Jurkat, Clone E6-1 (cell line): ENCODE results near the gene EPHA4.

Source experiments
- DNase-seq: peaks from one replicate; pipeline ENCODE4 v3.0.0-alpha.2; 2011; ENCODE audit warnings: low read depth, low spot score
- H3K4me3 ChIP-seq: 2 replicates; pipeline ENCODE4 v1.5.1; 2011; ENCODE audit warnings: mild to moderate bottlenecking, low read length, control low read depth, moderate library complexity

EPHA4 gene

DNA sequence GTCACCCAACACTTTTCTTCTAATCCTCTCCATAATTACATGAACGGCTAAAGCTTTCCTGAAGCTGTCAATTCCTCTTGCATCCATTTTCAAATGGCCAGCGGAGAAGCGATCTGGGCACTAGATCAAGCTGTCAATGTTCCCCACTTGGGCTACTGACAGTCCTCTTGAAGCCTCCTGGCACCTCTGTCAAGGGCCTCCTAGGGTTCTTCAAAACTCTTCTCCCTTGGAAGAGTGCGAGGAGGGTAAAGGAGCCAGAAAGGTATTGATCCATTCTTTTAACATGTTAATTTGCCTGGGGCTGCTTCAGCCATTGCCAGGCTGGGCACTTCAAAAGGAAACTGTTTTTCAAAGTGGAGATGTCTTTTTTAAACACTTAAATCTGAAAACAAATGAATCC is 19.8 kb downstream of the EPHA4 start:
- no peak overlapping the region for H3K4me3 ChIP-seq
- no peak for DNase-seq

DNA sequence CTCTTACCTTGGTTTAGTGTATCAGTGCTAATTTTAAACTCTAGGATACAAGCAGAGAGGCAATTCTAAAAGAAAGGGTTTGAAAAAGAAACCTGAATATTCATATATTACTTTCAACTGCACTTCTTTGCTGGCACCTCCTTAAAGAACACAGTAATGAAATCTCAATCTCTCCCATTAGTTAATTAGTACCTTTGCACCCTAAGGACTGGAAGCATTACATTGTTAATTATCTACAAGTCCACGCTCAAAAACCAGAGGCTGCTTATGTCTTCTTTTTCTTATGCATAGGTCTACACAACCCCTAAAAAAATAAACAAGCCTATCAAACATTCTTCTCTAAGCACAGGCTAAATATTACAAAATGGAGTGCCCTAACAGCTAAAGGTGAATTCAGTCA is 20.2 kb downstream of the EPHA4 start:
- no peak overlapping the region for H3K4me3 ChIP-seq
- DNase-seq = no peak

DNA sequence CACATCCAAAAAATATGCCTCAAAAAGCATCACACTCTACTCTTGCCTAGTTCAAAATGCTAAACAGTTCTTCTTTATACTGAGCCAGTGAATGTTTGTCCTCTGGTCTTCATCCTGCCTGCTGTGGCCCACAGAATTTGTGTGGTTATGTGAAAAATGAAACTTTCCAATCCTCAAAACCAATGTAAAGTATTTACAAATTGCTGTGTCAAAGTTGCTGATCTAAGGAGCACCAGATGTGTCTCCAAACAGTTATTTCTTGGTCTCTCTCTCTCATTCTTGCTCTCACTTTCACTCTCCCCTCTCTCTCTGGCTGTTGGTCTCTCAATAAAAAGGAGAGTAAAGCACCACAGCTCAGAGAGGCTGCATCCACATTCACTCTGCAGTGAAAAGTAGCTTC is 23.0 kb downstream of the EPHA4 start:
- no peak overlapping the region for H3K4me3 ChIP-seq
- no peak for DNase-seq

DNA sequence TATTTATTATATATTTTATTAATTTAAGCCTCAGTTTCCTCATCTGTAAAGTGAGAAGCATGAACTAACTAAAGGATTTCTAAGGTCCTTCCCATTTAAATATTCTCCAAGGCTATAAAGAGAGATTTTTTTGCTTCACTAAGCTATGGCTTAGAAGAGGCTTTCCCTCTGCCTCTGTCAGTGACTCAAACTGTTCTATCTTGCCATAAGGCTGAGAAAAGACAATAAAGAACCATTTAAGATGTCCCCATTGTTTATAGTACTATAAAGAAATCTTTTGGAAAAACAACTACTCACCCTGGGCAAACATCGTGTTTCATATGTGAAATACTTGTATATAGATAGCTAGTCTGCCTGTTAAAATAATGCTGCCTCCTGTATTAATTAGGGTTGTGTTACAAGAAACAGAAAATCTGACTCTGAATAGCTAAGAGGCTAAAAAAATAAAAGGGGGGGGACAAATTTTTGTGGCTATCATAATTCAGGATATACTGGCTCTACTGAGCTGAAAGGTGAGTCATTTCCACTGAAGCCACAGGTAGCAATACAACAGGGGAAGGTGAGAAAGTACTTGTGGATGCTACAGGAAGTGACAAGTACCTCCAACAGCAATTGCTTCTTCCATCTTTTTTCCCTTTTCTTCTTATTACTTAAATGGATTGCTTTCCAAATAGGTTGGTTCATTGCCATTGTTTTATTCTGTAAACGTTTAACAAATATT is 25.4 kb downstream of the EPHA4 start:
- H3K4me3 ChIP-seq = no peak overlapping the region
- DNase-seq = no peak

DNA sequence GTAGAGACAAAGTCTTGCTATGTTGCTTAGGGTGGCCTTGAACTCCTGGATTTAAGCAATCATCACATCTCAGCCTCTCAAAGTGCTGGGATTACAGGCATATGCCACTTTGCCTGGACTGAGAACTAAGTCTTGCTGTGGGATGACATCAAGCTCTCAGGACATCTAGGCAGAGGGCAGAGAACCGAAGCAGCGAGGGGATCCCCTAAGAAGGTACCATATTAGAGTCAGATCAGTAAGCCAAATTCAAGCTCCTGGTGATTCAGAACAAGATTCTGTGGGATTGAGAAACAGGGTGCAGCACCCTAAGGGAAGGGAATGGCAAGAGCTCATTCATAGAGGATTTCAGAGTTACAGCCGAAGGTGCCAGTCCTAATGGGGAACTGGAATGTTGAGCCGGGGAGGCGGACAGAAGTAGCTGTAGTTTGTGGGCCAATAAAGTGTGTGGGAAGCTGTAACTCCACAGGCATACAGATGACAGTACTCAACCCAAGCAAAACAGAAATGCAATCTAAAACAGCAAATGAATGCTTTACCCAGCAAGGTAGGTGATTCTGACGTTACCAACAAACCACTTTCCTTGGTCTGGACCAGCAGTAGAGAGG is 30.9 kb downstream of the EPHA4 start:
- no peak overlapping the region for H3K4me3 ChIP-seq
- DNase-seq = no peak

DNA sequence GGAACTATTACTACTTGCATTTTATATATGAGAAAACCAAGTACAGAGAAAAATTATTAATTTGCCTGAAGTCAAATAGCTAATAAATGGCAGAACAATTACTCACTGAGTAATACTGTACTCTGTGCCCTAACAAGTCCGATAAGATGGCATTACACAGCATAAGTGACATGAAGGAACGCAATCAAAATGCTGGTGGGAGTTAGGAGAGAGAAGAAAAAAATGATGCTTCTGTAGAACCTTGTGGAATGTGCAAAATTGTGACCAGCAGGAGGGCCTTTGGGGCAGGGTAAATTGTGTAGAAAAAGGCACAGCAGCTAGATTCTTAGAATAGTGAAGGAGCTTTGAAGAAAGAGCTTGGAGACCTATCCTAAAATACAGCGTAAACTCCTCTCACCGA is 32.9 kb downstream of the EPHA4 start:
- no peak overlapping the region for H3K4me3 ChIP-seq
- no peak for DNase-seq

DNA sequence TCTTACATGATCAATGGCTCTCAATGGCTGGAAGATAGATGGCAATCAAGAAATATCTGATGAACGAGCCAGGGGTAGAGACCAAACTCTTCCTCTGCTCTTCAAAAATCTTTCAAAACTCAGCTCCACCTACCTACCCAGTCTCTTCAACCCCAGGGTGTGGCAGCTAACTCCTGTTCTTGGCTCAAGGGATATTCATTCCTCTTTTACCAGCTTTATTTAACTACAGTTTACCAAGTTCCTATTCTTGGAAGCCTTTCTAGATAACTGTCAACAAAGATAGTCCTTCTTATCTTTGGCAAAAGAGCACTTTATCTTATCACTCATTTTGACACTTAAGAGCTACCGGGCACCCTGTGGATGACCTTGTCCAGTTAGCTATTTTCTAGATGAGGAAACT is 36.3 kb downstream of the EPHA4 start:
- no peak overlapping the region for H3K4me3 ChIP-seq
- no peak for DNase-seq

DNA sequence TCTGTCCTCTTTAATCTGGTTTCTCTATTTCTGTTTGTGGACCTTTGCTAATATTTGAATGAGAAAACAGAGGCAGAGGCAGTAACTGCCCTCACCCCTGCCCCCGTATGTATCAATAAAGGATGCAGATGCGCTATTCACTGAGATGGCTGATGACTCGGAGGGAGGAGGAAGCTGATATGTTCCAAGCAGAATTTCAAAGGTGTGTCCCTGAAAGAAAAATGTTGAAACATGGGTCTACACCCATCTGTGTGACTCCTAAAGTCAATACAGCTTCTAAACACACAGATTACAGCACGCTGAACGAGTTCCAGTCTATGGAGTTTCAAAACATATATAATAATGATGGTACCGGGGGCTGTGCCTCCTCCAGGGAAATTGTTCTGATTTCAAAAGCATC is 38.8 kb downstream of the EPHA4 start:
- DNase-seq = no peak
- H3K4me3 ChIP-seq = no peak overlapping the region

DNA sequence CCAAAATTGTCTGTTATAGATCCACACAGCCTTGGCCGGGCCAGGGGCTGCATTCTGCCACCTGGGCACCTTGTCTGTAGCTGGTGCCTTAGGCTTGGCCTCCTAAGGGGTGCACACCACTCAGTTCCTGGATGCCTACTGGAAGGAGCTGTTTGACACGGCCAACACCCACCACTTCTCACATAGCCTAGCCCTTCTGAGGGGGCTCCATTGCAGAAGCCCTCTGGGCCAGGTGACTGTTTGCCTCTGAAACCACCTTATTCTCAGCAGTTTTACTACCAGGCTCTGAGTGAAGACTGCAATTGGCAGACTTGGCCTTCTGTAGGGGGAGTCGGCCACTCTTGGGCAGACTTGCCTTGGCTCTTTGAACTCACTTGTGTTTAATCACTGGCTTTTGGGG is 39.5 kb downstream of the EPHA4 start:
- DNase-seq = no peak
- H3K4me3 ChIP-seq = no peak overlapping the region

DNA sequence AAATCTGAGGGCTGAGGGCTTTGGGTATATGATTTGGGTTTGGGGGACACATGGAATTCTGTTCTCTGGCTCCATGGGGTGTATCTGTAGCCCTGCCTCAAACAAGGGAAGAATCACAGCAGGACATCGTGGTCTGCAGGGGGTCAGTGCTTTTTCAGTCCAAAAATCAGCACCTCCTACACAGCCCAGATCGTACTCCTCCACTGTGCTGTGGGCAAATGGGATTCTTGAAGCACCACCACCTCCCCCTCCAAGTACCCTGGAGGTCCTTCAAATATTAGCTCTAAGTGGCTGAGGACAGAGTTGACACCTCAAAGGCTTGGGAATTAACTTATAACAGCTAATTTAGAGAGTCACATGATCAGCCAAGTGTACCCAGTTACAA is 41.5 kb downstream of the EPHA4 start:
- DNase-seq = no peak
- H3K4me3 ChIP-seq = no peak overlapping the region

DNA sequence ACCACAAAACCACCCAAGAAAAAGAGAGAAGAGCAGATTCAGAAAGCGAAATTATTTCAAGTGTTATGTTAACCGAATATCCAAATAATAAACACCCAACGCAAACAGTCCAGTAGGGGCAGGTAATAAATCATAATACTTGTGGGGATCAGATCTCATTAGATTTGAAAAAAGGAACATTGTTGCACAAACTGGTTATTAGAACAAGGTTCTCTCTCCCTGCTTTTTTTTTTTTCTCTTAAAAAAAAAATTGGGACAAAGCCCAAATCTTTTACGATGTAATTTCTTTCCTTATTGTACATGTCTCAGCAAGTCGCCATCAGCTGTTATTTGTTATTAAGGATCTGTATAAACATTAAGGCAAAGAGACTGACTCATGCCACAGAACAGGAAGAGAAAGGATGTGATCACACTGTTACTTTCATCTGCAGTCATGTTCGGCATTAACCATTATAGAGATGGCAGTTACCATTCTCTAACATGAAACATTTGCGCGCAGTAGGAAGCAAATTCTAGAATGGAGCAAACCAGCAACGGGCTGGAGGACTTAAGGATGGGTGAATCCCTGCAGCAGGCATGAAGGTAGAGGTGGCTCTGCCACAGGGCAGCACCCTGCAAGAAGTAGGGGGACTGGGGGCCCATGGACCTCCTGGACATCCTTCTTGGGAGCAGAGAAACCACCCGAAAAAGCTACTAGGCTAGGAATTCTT is 42.0 kb downstream of the EPHA4 start:
- no peak overlapping the region for H3K4me3 ChIP-seq
- DNase-seq = no peak

DNA sequence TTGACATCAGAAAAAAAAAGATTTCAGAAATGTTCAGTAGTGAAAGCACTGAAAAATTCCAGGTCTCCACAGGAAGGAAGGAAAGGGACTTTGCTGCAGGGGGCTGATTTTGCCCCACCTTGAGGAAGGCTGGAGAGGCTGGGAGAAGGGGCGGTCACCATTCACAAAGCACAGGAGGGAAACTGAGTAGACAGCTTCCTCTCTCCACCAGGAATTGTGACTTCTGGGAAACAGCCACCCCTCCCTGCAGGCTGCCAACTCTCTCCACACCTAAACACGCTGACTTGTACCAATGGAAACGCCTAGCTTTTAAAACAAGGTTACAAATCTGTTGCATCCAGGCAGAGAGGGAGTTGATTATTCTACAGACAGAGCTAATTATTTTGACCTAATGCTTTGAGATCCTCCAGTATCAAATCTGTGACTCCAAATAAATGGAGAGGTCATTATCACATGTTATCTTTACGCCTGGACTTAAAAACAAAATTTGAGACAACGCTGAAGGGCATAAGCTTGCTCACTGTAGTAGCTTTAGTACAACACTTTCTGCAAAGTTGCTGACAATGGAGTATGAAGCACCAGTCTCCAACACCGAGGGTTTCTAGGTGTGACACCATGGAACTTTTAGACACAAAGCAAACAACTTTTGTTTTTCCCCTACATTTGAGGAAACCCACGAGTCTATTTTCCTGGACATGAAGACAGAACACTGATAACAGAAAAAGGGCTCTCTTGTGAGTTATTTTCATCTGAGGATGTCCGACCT is 42.7 kb downstream of the EPHA4 start:
- no peak for DNase-seq

DNA sequence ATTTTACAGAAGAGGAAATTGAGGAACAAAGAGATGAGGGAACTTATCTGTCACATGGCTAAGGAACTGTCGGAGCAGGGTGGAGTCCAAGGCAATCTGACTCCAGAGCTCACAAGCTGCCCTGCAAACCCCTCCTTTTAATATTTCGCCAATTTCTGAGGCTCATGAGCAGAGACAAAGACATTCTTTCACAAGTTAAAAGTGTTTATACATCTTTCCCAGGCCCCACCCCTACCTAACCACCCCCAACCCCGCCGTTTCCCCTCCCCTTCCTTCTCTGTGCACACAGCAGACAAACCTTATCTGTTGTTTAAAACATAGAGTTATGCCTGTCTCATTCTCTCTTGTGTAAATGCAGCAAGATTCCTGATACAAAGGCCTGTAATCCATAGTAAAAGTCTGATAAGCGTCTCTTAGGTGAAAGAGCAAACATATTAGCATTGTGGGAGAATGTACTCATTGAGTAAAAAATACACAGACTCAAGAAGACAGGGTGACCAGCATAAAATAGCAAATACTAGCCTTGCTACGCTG is 44.3 kb downstream of the EPHA4 start:
- H3K4me3 ChIP-seq = no peak overlapping the region
- no peak for DNase-seq

More for the DNA sequence above, 42.7 kb downstream of the EPHA4 start:
- H3K4me3 ChIP-seq = no peak overlapping the region

DNA sequence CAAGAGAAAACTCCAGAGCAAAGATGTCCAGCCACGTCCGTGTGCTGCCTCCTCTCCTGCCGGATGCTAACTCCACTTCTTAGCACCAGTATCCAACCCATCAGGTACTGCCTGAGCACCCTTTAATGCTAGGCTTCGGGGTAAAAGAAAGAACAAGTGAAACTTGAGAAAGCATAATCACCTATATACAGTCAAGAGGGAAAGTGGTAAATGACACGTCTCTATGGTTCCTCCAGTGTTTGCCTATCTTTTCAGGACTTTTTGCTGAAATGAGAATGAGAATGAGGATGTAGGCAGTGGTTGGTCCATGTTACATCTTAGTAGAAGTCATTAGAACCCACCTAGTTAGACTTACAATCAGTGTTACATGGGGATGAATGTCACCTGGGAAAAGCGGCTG is 47.9 kb downstream of the EPHA4 start:
- no peak overlapping the region for H3K4me3 ChIP-seq
- DNase-seq = no peak

DNA sequence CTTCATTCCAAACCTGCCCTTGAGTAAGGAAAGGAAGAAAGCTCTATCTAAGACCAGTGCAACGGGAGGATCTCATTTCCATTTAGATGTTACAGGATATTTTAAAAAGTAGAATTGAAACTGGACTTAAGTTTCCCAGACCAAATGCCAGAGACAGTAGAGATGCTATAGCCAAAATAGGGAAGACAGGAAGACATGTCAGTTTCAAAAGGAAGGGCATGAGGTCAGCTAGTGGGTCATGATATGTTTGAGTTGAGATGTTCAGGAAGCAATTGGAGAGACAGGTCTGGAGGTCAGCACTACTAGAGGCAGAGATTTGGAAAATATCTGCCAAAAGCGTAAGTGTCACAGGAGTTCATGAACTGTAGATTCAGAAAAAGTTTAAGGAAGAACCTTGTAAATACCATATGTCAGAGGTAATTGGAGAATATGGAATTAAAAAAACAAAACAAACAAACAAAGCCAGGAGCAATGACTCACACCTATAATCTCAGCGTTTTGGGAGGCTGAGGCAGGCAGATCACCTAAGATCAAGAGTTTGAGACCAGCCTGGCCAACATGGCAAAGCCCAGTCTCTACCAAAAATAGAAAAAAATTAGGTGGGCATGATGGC is 50.8 kb downstream of the EPHA4 start:
- DNase-seq = no peak
- H3K4me3 ChIP-seq = no peak overlapping the region

DNA sequence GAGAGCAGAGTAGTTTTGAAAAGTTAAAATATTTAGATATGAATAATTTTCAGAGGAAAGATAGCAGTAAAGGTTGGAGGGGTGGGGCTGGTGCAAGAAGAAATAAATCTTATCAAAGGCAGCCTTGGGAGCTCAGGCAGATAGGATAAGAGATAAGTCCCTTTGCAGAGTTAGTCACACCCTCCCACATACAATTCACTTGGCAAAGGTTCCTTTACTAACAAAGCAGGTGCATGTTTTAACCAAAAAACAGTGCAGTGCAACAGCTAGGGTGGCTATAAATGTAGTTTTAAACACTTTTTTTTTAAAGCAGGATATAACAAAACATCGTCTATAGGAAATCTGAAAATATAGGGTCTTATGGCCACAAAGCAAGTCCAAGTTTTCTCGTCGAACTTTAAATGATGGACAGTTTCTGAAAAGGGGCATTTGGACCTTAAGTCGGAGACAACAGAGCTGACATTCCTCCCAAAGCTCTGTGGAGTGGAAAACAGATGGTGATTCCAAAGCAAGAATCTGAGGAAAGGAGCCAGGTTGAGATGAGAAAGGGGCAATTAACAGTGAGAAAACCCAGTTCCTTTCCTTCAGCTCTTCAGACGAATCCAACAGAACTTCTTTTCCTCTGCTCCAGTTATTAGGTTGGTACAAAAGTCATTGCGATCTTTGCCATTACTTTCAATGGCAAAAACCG is 53.0 kb downstream of the EPHA4 start:
- no peak overlapping the region for H3K4me3 ChIP-seq

DNA sequence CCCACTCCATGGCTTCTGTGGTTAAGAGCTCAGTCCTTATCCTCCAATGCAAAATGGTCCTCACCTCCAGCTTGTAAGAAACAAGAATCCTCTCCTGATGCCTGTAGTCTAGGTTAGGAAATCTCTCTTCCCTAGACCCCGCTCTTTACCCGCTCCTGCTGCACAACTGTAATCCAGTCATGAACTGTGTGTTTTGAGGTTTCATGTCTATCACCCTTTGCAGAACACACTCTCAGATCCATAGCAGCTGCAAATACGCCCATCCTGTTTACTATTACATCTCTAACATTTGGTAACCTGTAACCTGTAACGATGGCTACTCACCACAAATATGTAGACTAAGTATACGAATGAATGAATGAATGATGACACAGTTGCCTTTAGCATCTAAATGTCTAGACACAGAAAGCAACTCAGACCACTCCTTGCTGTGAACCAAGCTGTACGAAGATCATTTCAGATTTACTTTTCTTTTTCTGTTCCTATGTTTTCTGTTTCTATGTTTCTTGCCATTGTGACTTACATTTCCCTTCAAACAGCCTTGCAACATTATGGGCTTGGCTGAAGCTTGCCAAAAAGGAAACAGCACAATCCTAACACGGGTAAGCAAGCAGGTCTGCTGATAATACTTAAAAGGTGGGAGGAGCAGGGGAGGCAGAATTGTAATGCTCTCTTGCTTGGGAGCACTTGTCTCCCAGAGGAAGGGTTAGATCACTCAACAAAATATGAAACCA is 53.7 kb downstream of the EPHA4 start:
- DNase-seq = peak; percentile 3
- H3K4me3 ChIP-seq = no peak overlapping the region

More for the DNA sequence above, 53.0 kb downstream of the EPHA4 start:
- DNase-seq = peak; percentile 1

DNA sequence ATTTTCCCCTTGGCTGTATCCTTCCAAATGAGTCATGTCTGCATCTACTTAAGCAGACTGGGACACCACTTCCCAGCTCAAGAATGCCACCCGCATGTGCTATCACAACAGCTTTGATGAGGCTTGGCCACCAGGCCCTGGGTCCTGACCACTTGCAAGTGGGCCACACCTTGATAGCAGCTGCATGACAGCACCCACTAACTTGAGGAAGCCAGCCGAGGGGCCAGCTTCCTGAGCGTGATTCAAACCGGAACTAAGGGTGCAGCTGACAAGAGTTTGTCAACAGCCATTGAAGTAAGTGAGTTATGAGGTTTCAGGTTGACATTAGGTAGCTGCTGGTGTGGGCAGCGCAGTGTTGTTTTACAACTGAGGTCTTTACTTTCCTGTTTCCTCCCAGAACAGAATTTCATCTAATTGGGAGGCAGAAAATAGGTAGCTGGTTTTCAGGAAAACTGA is 54.4 kb downstream of the EPHA4 start:
- peak; percentile 56 for DNase-seq

More for the DNA sequence above, 54.4 kb downstream of the EPHA4 start:
- H3K4me3 ChIP-seq = no peak overlapping the region
